ENCODE measurements around the gene FAF1.
"Not testable (repeated sequence)": the region's sequence is repeated elsewhere in the genome, so short reads cannot be mapped to it uniquely, and the experiment has no call there.

The FAF1 gene

DNA sequence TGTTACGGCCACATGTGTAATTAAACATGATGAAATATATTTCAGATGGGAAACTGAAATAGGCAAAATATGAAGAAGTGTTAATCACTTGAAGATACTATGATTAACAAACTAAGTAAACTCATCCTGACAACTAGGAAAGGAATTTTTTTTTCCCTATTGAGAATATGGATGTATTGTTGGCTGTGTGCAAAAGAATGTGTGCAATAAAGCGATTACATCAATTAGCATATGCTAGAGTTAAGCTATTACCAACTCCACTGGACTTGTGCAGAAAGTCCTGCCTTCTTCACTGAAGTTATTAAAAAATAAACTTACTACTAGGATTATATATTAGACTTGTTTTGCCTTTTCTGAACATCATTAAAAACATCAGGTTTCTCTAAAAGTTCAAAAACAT, 393.7 kb downstream of the FAF1 start:
- DNase-seq (ENCODE audit: low read depth in 3 of 3, low spot score in 1 of 3) = no peak

GRCh38 chr1:50564417-50564816, 395.6 kb downstream of the FAF1 start:
- no peak for DNase-seq (ENCODE audit: low read depth in 3 of 3, low spot score in 1 of 3)

DNA sequence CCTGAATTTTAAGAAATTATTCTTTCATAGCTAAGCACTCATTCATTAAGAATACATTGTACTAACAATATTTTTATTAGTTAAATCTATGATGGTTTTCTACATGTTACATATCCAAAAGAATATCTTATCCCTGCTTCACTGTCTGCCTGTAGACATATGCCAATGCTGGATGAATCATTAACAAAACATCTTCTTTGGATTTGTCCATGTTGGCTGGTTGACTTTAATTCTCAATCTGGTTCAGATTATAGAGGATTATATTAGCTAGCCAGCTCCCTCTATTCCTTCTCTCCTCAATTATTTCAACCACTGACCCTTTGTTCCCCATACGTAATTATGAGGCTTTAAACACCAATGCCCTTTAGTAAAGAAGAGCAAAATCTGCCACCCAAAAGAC, 398.0 kb downstream of the FAF1 start:
- no peak for DNase-seq (ENCODE audit: low read depth in 3 of 3, low spot score in 1 of 3)

DNA sequence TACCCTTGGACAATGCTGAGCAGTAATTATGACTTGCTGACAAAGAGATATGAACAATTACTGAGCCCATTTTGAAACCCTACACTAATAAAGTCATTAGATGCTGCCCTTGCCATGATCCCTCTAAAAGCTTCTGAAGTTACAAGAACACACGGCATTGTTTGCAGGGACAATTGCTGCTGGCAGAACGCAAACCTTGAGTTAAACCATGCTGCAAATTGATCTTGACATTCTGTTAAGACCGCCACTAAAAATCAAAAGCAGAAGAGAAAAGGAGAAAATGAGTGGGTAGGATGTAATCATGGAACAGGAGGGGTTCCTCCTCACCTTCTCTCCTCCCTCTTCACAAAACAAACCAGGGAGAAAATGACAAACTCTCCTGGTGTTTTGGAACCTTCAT, 400.6 kb downstream of the FAF1 start:
- no peak for DNase-seq (ENCODE audit: low read depth in 3 of 3, low spot score in 1 of 3)

- no peak for DNase-seq (ENCODE audit: low read depth in 3 of 3, low spot score in 1 of 3)
Observed at GRCh38 chr1:50553921-50554320, 406.1 kb downstream of the FAF1 start.

- DNase-seq (ENCODE audit: low read depth in 3 of 3, low spot score in 1 of 3) = no peak
Observed at GRCh38 chr1:50548243-50548642, 411.8 kb downstream of the FAF1 start.

GRCh38 chr1:50542362-50542761, 417.7 kb downstream of the FAF1 start:
- no peak for DNase-seq (ENCODE audit: low read depth in 3 of 3, low spot score in 1 of 3)

DNA sequence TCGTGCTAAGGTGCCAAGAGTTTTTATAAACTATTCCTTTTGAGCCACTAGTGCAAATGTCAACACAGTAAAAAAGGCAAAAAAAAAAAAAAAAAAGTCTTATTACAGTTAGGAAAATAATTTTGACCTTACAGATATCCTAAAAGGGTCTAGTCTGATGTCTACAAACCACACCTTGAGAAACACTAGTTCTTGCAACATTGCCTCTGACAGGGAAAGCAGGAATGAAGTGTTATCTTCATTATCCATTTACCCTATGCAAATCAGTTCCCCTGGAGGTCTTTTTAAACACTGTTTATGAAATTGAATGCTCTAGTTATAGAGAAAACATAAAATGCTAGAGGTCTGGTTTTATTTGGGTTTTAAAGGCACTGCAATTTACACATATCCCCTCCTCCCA, 421.6 kb downstream of the FAF1 start:
- no peak for DNase-seq (ENCODE audit: low read depth in 3 of 3, low spot score in 1 of 3)

- no peak for DNase-seq (ENCODE audit: low read depth in 3 of 3, low spot score in 1 of 3)
Observed at GRCh38 chr1:50531601-50532000, 428.5 kb downstream of the FAF1 start.

GRCh38 chr1:50531027-50531426, 429.0 kb downstream of the FAF1 start:
- DNase-seq (ENCODE audit: low read depth in 3 of 3, low spot score in 1 of 3) = no peak

GRCh38 chr1:50529510-50529909, 430.6 kb downstream of the FAF1 start:
- DNase-seq (ENCODE audit: low read depth in 3 of 3, low spot score in 1 of 3) = no peak

GRCh38 chr1:50527987-50528320, 432.1 kb downstream of the FAF1 start:
- not testable (repeated sequence) for DNase-seq (ENCODE audit: low read depth in 3 of 3, low spot score in 1 of 3)

DNA sequence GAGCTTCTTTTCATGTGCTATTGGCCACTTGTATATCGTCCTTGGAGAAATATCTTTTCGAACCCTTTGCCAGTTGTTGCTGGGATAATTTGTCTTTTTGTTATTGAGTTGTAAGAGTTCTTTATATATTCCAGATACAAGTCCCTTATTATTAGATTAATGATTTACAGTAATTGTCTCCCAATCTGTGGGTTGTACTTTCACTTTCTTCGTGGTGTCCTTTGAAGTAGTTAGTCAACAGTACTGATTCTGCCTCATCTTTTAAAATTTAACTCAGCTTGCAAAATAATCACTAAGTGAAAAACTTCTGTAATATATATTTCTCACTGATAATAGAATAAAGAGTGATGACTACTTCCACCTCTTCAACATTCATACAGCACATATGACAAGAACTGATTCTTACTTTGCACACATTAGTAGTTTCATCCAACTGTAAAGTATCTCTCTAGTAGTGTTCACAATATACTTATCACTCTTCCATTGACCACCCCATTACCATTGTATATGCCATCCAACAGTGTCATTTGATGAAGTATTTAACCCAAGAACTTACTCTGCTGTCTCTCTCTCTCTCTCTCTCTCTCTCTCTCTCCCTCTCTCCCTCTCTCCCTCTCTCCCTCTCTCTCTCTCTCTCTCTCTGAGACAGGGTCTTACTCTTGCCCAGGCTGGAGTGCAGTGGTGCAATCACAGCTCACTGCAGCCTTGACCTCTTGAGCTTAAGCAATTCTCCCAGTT, 432.6 kb downstream of the FAF1 start:
- no peak for DNase-seq (ENCODE audit: low read depth in 3 of 3, low spot score in 1 of 3)

- no peak for DNase-seq (ENCODE audit: low read depth in 3 of 3, low spot score in 1 of 3)
Observed at GRCh38 chr1:50526431-50526830, 433.6 kb downstream of the FAF1 start.

DNA sequence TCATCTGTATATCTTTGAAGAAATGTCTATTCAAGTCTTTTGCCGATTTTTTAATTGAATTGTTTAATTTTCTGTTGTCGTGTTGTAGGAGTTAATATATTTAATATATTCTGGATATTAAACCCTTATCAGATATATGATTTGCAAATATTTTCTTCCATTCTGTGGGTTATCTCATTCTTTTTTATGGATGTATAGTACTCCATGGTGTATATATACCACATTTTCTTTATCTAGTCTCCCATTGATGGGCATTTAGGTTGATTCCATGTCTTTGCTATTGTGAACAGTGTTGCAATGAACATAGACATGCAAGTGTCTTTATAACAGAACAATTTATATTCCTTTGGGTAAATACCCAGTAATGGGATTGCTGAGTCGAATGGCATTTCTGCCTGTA, 436.5 kb downstream of the FAF1 start:
- no peak for DNase-seq (ENCODE audit: low read depth in 3 of 3, low spot score in 1 of 3)

DNA sequence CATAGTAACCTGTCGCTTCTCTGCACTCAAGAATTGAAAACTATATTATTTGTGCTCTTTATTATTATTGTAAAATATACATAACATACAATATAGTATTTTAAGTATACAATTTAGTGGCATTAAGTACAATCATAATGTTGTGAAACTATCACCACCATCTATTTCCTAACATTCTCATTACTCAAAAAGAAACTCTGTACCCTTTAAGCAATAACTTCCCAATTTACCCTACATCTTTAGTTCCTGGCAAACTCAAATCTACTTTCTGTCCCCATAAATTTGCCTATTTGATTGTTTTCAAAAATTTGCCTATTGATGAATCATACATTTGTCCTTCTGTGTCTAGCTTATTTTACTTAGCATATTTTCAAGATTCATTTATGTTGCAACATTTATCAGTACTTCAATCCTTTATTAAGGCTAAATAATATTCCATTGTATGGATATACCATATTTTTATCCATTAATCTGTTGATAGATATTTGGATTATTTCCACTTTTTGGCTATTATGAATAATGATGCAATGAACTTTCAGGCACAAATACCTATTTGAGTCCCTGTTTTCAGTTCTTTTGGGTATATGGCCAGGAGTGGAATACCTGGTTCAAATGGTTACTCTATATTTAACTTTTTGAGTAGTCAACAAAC, 437.2 kb downstream of the FAF1 start:
- DNase-seq (ENCODE audit: low read depth in 3 of 3, low spot score in 1 of 3) = no peak

DNA sequence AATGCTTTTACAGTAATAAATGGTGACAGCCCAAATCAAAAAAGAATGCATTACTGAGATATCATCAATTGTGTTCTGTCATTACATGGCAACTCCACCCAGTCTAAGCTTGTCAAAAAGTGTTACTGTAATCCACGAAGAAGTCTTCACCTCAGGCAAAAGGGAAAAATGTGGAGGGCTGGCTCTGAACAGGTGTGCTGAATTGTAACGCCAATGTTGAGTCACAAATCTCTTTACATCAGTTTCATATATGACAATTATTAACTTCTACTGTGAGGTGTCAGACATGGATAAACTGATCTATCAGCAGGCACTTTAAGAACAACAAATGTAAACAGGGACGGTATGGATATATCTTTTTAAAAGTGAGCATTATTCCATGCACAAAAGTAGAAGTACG, 438.4 kb downstream of the FAF1 start:
- no peak for DNase-seq (ENCODE audit: low read depth in 3 of 3, low spot score in 1 of 3)

- no peak for DNase-seq (ENCODE audit: low read depth in 3 of 3, low spot score in 1 of 3)
Observed at GRCh38 chr1:50517488-50517887, 442.6 kb downstream of the FAF1 start.

GRCh38 chr1:50516056-50516455, 444.0 kb downstream of the FAF1 start:
- no peak for DNase-seq (ENCODE audit: low read depth in 3 of 3, low spot score in 1 of 3)

GRCh38 chr1:50508040-50508586, 452.0 kb downstream of the FAF1 start:
- no peak for DNase-seq (ENCODE audit: low read depth in 3 of 3, low spot score in 1 of 3)

DNA sequence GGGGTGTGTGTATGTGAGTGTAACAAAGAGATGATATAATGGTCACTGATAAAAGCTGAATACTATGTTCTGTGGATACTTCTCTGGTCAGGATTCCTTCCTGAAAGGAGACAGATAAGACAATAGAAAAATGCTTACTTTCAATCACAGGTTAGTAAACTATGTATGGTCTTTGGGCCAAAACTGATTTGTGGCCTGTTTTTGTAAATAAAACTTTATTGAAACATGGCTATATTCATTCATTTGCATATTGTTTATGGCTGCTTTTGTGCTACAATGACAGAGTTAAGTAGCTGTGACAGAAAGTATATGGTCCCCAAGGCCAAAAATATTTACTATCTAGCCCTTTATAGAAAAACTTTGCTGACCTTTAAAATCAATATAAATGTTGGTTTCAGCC, 454.6 kb downstream of the FAF1 start:
- DNase-seq (ENCODE audit: low read depth in 3 of 3, low spot score in 1 of 3) = no peak

- DNase-seq (ENCODE audit: low read depth in 3 of 3, low spot score in 1 of 3) = no peak
Observed at GRCh38 chr1:50503515-50503914, 456.6 kb downstream of the FAF1 start.

DNA sequence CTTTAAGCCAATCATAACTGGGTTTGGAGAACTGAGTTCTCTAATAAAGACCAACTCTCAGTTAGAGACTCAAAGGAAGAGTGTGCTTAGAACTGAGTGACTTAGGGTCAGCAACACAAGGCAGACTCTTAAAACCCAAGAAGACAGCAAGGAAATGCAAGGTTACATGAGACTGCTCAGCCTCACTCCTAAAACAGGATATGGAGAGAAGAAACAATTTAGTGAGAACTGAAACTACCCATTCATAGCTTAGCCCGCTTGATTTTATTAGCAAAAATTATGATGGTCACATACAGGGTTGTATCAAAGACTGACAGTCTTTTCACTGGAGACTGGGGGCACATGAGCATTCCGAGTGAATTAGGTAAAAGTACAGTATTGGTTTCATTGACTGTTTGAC, 457.9 kb downstream of the FAF1 start:
- DNase-seq (ENCODE audit: low read depth in 3 of 3, low spot score in 1 of 3) = no peak

All from stimulated activated CD4-positive, alpha-beta T cell treated with anti-CD3 and anti-CD28 coated beads, TNF-alpha, amount 100 ng/mL, for 1 hour (primary cell).